Neuronal stem cell (in vitro differentiated cells): ENCODE data around the gene SNX24.
A peak's percentile ranks its signal among the peaks of the same experiment; 100 is the strongest.

Source experiments
- DNase-seq: peaks from one replicate; pipeline ENCODE4 v3.0.0-alpha.2; 2013; ENCODE audit warnings: low spot score
- H2AFZ ChIP-seq: one replicate; pipeline ENCODE4 v1.6.1; 2013; ENCODE audit warnings: mild to moderate bottlenecking, low read length, inconsistent platforms
- H2AK5ac ChIP-seq: 2 replicates; pipeline ENCODE4 v1.6.1; 2013; ENCODE audit warnings: low read depth, mild to moderate bottlenecking, inconsistent platforms, low read length, moderate library complexity, mixed read lengths
- H2BK120ac ChIP-seq: 2 replicates; pipeline ENCODE4 v1.6.1; 2013; ENCODE audit warnings: low read depth, mild to moderate bottlenecking, inconsistent platforms, low read length, moderate library complexity, mixed read lengths
- H2BK12ac ChIP-seq: one replicate; pipeline ENCODE4 v1.6.1; 2013; ENCODE audit warnings: low read length, inconsistent platforms
- H2BK15ac ChIP-seq: 2 replicates; pipeline ENCODE4 v1.6.1; 2013; ENCODE audit warnings: mild to moderate bottlenecking, low read length, inconsistent platforms, mixed read lengths
- H2BK5ac ChIP-seq: one replicate; pipeline ENCODE4 v1.6.1; 2013; ENCODE audit warnings: inconsistent platforms, mild to moderate bottlenecking, low read length, moderate library complexity
- H3K14ac ChIP-seq: one replicate; pipeline ENCODE4 v1.6.1; 2013; ENCODE audit warnings: low read length, inconsistent platforms
- H3K18ac ChIP-seq: 2 replicates; pipeline ENCODE4 v1.6.1; 2013; ENCODE audit warnings: low read length, inconsistent platforms
- H3K23ac ChIP-seq: 2 replicates; pipeline ENCODE4 v1.6.1; 2013; ENCODE audit warnings: low read depth, mild to moderate bottlenecking, mixed read lengths, low read length, inconsistent platforms; ENCODE audit not compliant: poor library complexity
- H3K27ac ChIP-seq: replicated peaks from 3 replicates; pipeline ENCODE4 v1.5.1; 2013; ENCODE audit warnings: low read length, inconsistent platforms
- H3K27me3 ChIP-seq, 3 experiments: 2 replicates each; pipeline ENCODE4 v1.6.1; 2013; ENCODE audit warnings: low read length in 3 of 3, mild to moderate bottlenecking in 2 of 3, inconsistent platforms in 1 of 3, low read depth in 1 of 3, mixed read lengths in 1 of 3, moderate library complexity in 1 of 3; ENCODE audit not compliant: control insufficient read depth in 3 of 3, insufficient read depth in 3 of 3
- H3K36me3 ChIP-seq, 2 donors: replicated peaks in 1 of 2; 2 replicates each; pipeline ENCODE4 v1.6.1; 2013; ENCODE audit warnings: low read length in 2 of 2; ENCODE audit not compliant: control insufficient read depth in 2 of 2, insufficient read depth in 2 of 2
- H3K4ac ChIP-seq: 2 replicates; pipeline ENCODE4 v1.6.1; 2013; ENCODE audit warnings: inconsistent platforms, mild to moderate bottlenecking, low read length, moderate library complexity
- H3K4me1 ChIP-seq, 2 donors: 1 replicate in 1 of 2; 2 replicates in 1 of 2; pipeline ENCODE4 v1.6.1; 2013; ENCODE audit warnings: low read length in 2 of 2, low read depth in 1 of 2; ENCODE audit not compliant: control insufficient read depth in 2 of 2, insufficient read depth in 1 of 2
- H3K4me2 ChIP-seq: one replicate; pipeline ENCODE4 v1.6.1; 2013; ENCODE audit warnings: mild to moderate bottlenecking, low read length, inconsistent platforms; ENCODE audit not compliant: insufficient read depth, poor library complexity, severe bottlenecking
- H3K4me3 ChIP-seq, 2 donors: 2 replicates each; pipeline ENCODE4 v1.5.1; 2013; ENCODE audit warnings: low read length in 2 of 2, mild to moderate bottlenecking in 2 of 2, inconsistent platforms in 1 of 2, moderate library complexity in 1 of 2
- H3K79me1 ChIP-seq: one replicate; pipeline ENCODE4 v1.6.1; 2013; ENCODE audit warnings: low read depth, mild to moderate bottlenecking, inconsistent platforms, low read length, moderate library complexity
- H3K9ac ChIP-seq: one replicate; pipeline ENCODE4 v1.6.1; 2013; ENCODE audit warnings: mild to moderate bottlenecking, low read depth, low read length, inconsistent platforms; ENCODE audit not compliant: poor library complexity
- H3K9me3 ChIP-seq, 2 donors: replicated peaks in 1 of 2; 2 replicates each; pipeline versions ENCODE3 to v1.6.1; 2013; ENCODE audit warnings: low read length in 2 of 2, mild to moderate bottlenecking in 2 of 2, inconsistent platforms in 1 of 2, low read depth in 1 of 2, mixed read lengths in 1 of 2, moderate library complexity in 1 of 2; ENCODE audit not compliant: control insufficient read depth in 2 of 2, insufficient read depth in 1 of 2
- H4K8ac ChIP-seq: one replicate; pipeline ENCODE4 v1.6.1; 2013; ENCODE audit warnings: low read depth, mild to moderate bottlenecking, inconsistent platforms, low read length, moderate library complexity
- H4K91ac ChIP-seq: one replicate; pipeline ENCODE4 v1.6.1; 2013; ENCODE audit warnings: low read length, low read depth, mild to moderate bottlenecking, inconsistent platforms; ENCODE audit not compliant: poor library complexity
- WGBS, 2 donors: extraction: QIAGEN DNeasy Blood & Tissue Kit; methylation state at CpG; one replicate each; pipeline ENCODE4 v1.1.7; 2013; ENCODE audit warnings: missing lambda C conversion rate in 2 of 2, mixed read lengths in 1 of 2; ENCODE audit not compliant: insufficient read length in 2 of 2, insufficient replicate concordance in 1 of 2; ENCODE audit errors: extremely low coverage in 2 of 2; 5-methylcytosine and 5-hydroxymethylcytosine counted together

The SNX24 gene

DNA sequence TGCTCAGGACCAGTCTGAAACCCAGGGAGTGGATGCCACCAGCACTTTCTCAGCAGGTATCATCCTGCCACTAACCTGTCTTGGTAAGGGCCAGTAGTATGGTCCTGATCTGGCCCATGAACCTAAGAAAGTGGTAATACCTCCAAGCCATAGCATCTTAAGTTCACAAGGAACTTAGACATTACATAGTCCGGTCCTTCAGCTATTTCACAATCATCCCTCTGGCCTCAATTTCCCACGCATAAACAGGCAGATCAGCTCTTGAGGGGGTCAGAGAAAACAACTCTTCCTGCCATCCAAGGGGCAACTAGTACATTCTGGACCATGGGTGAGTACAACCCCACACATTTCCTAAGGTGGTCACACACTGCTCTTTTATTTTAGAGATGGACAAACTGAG lies 102.9 kb downstream of the SNX24 start:
- DNase-seq = no peak
- no peaks in the 10 kb centered on the region for H3K4me1 ChIP-seq
- no peak overlapping the region for H3K4ac ChIP-seq
- H3K4me2 ChIP-seq = no peak overlapping the region
- H3K9me3 ChIP-seq = no peaks in the 10 kb centered on the region
- no peak overlapping the region for H2BK12ac ChIP-seq
- no peak overlapping the region for H3K14ac ChIP-seq
- H3K27me3 ChIP-seq = no peaks in the 10 kb centered on the region
- no peak overlapping the region for H2AFZ ChIP-seq
- no peaks in the 10 kb centered on the region for H3K79me1 ChIP-seq
- H2BK120ac ChIP-seq = no peak overlapping the region
- H2BK5ac ChIP-seq = no peak overlapping the region
- no peak overlapping the region for H3K23ac ChIP-seq
- H3K9ac ChIP-seq = no peak overlapping the region
- no peak overlapping the region for H2AK5ac ChIP-seq
- no peak overlapping the region for H3K18ac ChIP-seq
- H4K8ac ChIP-seq = no peak overlapping the region
- H2BK15ac ChIP-seq = no peak overlapping the region
- H3K27ac ChIP-seq = no peak overlapping the region
- no peak overlapping the region for H3K4me3 ChIP-seq
- no CpG with 5 or more reads among the region's 2 CpGs for WGBS, 2 donors
- no peaks in the 10 kb centered on the region for H3K36me3 ChIP-seq
- H4K91ac ChIP-seq = no peak overlapping the region

DNA sequence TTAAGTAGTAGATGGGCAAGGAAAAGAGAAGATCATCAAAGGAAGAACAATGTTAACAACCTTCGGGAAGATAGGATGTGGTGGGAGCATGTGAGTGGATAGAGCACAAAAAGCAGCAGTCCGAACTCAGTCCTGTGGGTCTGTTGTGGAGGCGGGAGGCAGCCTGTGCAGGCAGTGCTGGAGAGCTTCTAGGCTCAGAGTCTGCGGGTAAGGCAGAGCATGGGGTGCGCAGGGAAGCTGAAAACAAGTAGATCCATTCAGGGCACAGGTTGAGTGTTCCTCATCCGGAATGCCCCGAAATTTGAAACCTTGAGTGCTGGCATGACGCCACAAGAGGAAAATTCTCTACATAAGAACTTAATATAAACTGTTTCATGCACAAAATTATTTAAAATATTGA lies 106.2 kb downstream of the SNX24 start:
- Histone ChIP-seq H4K91ac (no peak overlapping the region), H3K9me3 (no peaks in the 10 kb centered on the region), H3K4ac (no peak overlapping the region), H3K4me1 (no peaks in the 10 kb centered on the region), H3K27me3 (no peaks in the 10 kb centered on the region), H3K4me3 (no peak overlapping the region), H4K8ac (no peak overlapping the region), H2BK120ac (no peak overlapping the region), H2BK12ac (no peak overlapping the region), H3K79me1 (no peaks in the 10 kb centered on the region), H2AK5ac (no peak overlapping the region), H3K18ac (no peak overlapping the region), H3K14ac (no peak overlapping the region), H3K27ac (no peak overlapping the region), H3K36me3 (no peaks in the 10 kb centered on the region), H2BK15ac (no peak overlapping the region), H3K9ac (peak overlapping the region; percentile 15), H2BK5ac (no peak overlapping the region), H3K23ac (no peak overlapping the region), H3K4me2 (no peak overlapping the region), H2AFZ (no peak overlapping the region)
- DNase-seq = no peak
- WGBS, 2 donors = no CpG with 5 or more reads among the region's 8 CpGs

DNA sequence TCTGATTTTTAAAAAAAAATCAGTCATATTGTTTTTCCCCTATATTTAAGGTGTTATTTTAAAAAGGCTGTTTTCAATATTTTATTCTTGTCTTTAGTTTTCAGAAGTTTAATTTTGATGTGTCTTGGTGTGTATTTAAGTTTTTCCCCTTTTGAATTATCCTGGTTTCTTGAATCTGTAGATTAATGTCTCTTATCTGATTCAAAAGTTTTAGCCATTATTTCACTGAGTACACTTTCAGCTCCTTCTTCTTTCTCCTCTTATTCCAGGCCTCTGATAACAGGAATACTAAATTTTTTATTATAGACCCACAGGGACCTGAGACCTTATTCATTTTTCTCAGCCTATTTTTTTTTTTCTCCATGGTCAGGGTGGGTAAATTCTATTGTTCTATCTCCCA lies 109.3 kb downstream of the SNX24 start:
- Histone ChIP-seq H3K23ac (no peak overlapping the region), H2BK5ac (no peak overlapping the region)
- no peak for DNase-seq

DNA sequence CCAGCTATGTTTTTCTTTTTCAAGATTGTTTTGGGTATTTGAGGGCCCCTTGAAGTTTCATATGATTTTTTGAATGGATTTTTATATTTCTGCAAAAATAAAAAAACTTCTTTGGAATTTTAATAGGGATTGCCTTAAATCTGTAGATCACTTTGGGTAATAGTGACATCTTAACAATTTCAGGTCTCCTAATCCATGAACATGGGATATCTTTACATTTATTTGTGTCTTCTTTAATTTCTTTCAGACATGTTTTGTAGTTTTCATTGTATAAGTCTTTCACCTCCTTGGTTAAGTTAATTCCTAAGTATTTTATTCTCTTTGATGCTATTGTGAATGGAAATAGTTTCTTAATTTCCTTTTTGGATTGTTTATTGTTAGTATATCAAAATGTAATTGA lies 112.0 kb downstream of the SNX24 start:
- no peak for DNase-seq
- Histone ChIP-seq H3K36me3 (no peaks in the 10 kb centered on the region), H2AK5ac (no peak overlapping the region), H2BK120ac (no peak overlapping the region), H3K4me1 (peaks cover 1 to 6% of the 10 kb centered on the region in 2 donors), H2BK5ac (no peak overlapping the region), H3K9me3 (no peaks in the 10 kb centered on the region), H3K4ac (no peak overlapping the region), H3K9ac (no peak overlapping the region), H3K14ac (no peak overlapping the region), H3K18ac (no peak overlapping the region), H4K8ac (no peak overlapping the region), H3K79me1 (no peaks in the 10 kb centered on the region), H4K91ac (no peak overlapping the region), H2AFZ (no peak overlapping the region), H2BK15ac (no peak overlapping the region), H3K23ac (no peak overlapping the region), H3K27ac (no peak overlapping the region), H3K4me2 (no peak overlapping the region), H2BK12ac (no peak overlapping the region), H3K27me3 (no peaks in the 10 kb centered on the region), H3K4me3 (no peak overlapping the region)

More for the DNA sequence above, 109.3 kb downstream of the SNX24 start:
- Histone ChIP-seq H3K4ac (no peak overlapping the region), H2AK5ac (no peak overlapping the region), H3K4me1 (peaks cover 0 to 3% of the 10 kb centered on the region in 2 donors), H3K18ac (no peak overlapping the region), H3K4me2 (no peak overlapping the region), H4K8ac (no peak overlapping the region), H3K36me3 (no peaks in the 10 kb centered on the region), H4K91ac (no peak overlapping the region), H3K14ac (no peak overlapping the region), H2BK12ac (no peak overlapping the region), H3K27me3 (no peaks in the 10 kb centered on the region), H3K9me3 (no peaks in the 10 kb centered on the region), H3K4me3 (no peak overlapping the region), H3K27ac (no peak overlapping the region), H2BK120ac (no peak overlapping the region), H3K79me1 (no peaks in the 10 kb centered on the region), H2AFZ (no peak overlapping the region), H3K9ac (no peak overlapping the region), H2BK15ac (no peak overlapping the region)
